GM21576 (cell line): ENCODE data around the gene TSHZ2.
"Not testable (repeated sequence)": the region's sequence is repeated elsewhere in the genome, so short reads cannot be mapped to it uniquely, and the experiment has no call there.

Experiments used
- ATAC-seq: cut with Tn5 transposase; IDR thresholded peaks from one replicate; pipeline ENCODE4 v1.9.1; 2021; ENCODE audit warnings: mild to moderate bottlenecking, moderate library complexity; ENCODE audit not compliant: unreplicated experiment

TSHZ2 gene

DNA sequence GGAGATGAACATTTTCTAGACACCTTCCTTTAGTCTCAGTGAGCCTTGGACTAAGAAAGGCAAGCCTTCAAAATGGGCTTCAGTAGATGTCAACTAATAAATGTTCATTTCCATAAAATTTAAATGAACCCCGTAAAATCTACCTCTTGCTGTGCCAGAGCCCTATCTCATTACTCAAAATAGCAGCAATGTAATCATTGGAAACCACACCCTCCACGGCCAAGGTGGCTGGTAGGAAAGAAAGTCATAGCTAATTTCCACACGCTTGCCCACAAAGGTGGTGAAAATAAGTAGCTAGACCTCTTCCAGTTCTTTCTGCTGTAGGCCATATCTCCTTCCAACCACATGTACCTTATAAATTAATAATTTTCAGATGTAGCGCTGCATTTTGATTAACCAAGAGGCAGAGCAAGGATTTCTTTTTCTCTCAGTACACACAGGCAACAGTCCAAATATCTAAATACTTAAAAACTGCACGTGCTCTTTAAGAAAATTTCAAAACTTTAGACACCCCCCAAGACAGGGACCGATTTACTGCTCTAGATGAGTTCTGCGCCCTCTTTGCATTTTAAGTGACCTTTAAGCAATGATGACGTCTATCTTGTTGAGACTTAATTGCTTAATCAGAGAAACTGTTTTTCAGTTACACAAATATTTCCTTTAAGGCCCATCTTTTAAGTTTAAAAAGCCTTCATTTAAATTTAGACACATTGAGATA, 330.7 kb downstream of the TSHZ2 start:
- ATAC-seq: no peak

- ATAC-seq: no peak
These were observed 331.2 kb downstream of the TSHZ2 start for GRCh38 chr20:53303413-53303760.

DNA sequence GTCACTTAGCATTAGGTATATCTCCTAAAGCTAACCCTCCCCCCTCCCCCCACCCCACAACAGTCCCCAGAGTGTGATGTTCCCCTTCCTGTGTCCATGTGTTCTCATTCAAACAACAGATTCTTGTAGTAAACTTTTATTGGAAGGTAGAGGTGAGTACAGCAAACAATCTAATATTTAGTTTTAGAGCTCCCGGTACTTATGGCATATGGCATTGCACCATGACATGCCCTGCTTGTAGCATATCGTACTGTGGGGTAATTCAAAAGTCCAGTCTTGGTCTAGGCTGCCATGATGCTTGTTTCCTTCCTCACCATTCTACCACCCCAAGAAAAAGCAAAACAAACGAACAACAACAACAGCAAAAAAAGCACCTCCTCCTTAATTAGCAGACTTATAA, 332.0 kb downstream of the TSHZ2 start:
- no peak for ATAC-seq

DNA sequence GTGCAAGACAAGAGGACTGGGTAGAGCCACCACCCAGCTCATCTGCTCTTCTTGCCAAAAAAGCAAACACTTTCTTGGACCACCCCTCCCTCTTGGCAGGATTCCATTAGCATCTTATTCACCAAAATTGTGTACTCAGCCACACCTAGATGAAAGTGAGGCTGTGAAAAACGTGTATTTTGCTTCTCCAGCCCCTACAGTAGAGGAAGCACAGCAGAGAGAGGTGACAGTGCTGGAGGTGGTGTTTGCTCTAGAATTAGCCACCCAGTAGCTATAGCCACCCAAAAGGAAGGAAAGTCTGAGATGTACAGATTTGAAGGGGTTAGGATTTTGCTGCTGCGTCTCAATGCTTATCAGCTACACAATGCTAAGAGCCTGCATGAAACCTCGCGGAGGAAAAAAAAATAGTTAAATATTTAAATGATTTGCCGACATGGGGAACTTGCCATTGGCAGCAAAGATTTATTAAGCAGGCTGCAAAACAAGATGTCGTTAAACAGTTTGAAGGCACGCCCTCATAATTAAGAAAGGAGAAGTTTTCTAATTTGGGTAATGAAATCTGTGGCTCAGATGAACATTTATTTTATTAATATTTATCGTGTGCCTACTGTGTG, 334.1 kb downstream of the TSHZ2 start:
- no peak for ATAC-seq

DNA sequence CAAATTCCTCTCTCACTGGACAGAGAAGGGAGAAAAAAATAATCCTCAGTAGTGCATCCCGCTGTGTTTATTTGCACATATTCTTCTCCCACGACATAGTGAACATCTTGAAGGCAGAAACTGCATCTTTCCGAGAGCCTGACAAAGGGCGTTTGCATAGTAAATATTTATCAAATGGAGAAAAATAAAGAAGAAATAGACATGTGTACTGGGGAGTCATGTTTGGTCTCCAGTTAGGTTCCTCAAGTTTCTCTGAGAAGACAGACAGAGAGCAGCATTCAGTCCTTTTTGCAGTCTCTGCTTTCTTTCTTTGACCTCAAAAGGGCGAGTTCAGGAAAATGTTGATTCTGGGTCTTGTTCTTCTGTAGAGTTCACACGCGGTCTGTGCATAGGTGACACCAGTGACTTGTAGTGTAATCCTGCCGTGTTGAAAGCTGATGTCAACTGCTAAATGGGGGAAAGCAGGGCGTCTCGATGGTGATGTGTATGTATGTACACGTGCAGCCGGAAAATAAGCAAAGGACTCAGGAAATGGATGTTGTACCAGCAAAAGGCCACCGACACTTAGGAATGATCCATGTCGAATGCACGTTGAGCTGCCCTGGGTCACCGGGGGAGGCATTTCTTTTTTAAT, 335.9 kb downstream of the TSHZ2 start:
- ATAC-seq: no peak

DNA sequence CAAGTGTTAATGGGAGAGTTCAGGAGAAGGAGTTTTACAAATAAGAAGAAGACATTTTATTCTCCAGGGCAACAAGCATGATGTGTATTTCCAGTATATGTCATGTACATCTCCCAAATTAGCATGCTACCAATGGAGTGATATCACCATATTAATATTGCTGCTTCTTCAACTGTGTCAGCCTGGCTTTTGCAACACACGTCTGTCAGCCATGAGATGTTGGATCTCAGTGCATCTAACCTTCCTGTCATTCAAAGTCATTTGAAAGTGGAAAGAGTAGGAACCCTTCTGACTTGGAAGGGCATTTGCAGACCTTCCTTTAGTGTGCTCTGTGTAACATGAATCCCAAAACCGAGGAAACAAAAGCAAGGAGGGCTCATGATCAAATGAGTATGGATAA, 337.4 kb downstream of the TSHZ2 start:
- no peak for ATAC-seq

- no peak for ATAC-seq
These were observed 340.8 kb downstream of the TSHZ2 start for GRCh38 chr20:53312957-53313356.

GRCh38 chr20:53316206-53316937, 344.2 kb downstream of the TSHZ2 start:
- ATAC-seq: no peak

DNA sequence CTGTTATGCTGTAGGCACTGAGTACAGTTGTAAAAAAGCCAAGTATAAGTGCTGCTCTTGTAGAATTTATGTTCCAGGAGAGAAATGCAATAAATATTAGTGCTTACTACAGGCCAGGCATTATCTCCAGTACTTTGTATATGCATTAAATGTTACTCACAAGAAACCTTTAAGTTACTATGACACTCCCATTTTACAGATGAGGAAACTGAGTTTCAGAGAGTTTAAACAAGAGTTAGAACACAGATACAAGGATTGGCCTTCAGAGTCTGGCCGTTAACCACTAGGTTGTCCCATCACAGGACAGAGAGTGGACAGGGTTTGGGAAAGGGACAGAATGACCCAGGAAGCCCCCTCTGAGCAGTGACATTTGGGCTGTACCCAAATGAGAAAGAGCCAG, 347.0 kb downstream of the TSHZ2 start:
- ATAC-seq: no peak

DNA sequence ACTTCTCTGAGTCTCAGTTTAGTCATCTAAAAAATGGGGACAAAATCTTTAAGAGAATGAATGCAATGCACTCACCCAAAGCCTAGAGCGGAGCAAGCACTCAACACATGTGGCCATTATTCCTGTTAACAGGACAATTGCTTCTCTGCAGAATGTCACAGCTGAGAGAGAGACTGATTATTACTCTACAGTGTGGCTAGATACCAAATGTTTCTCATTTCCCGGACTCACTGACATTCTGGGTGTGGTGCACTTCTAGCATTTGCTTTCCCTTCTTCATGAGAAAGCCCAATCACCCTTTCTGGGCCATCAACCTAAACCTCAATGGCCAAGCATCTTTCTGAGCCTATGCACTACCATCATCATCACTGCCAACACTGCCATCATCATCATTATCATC, 347.6 kb downstream of the TSHZ2 start:
- no peak for ATAC-seq

GRCh38 chr20:53320701-53321100, 348.5 kb downstream of the TSHZ2 start:
- no peak for ATAC-seq

GRCh38 chr20:53321596-53321995, 349.4 kb downstream of the TSHZ2 start:
- no peak for ATAC-seq

DNA sequence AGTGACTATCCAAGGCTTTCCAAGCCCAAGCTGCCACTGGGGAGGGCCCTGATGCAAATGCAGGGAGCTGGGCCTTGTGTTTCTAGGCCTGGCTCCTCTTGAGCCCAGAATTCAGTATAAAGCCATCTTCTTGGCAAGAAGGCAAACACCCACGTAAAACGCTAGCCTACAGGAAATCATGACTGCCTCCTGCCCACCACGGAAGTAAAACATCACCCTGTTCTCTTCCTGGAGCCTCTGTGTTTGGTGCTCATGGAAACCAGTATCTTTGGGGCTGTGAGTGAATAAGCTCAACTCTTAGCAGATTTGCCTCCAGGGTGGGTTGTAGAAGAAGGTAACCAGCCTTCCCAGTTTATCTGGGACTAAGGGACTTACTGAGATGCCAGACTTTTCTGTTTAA, 350.5 kb downstream of the TSHZ2 start:
- ATAC-seq: no peak

- not testable (repeated sequence) for ATAC-seq
These were observed 351.3 kb downstream of the TSHZ2 start for GRCh38 chr20:53323460-53323859.

- ATAC-seq: no peak
These were observed 352.7 kb downstream of the TSHZ2 start for GRCh38 chr20:53324816-53325215.

- no peak for ATAC-seq
These were observed 356.8 kb downstream of the TSHZ2 start for GRCh38 chr20:53328961-53329360.

DNA sequence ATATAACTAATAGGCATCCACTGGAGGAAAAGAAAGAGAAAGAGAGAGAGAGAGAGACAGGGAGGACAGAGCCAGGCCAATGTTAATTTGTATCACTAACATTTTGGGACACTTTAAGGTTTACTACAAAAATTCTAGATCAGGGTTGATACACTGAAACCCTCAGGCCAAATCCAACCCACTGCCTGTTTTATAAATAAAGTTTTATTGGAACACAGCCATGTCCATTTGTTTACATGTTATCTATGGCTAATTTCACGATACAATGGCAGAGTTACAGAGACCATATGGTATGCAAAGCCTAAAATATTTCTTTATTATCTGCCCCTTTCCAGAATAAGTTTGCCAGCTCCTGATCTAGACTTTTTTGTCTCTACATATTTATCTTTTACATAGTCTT, 357.6 kb downstream of the TSHZ2 start:
- no peak for ATAC-seq

DNA sequence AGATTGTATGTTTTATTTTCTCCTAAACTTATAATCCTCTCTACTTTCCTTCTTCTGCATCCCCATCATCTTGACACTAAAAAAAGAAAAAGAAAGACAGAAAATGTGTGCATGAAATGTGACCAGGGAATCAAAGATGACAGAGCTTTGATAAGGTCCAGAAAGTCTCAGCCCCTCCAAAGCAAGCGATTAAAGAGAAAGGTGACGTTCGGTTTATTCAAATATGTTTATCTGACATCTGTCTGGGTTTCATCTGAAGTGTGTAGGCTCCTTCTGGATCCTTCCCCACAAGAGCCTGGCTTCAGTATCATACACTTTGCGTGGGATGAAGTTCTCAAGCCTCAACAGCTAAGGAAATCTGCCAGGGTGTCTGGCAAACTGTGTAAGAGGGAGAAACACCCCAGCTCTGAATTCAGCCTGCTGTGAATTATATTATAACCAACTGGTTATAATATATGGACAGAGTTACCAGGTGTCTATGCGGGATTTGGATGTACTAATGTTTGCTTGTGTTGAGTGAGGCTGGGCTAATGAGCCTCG, 358.5 kb downstream of the TSHZ2 start:
- ATAC-seq: no peak

DNA sequence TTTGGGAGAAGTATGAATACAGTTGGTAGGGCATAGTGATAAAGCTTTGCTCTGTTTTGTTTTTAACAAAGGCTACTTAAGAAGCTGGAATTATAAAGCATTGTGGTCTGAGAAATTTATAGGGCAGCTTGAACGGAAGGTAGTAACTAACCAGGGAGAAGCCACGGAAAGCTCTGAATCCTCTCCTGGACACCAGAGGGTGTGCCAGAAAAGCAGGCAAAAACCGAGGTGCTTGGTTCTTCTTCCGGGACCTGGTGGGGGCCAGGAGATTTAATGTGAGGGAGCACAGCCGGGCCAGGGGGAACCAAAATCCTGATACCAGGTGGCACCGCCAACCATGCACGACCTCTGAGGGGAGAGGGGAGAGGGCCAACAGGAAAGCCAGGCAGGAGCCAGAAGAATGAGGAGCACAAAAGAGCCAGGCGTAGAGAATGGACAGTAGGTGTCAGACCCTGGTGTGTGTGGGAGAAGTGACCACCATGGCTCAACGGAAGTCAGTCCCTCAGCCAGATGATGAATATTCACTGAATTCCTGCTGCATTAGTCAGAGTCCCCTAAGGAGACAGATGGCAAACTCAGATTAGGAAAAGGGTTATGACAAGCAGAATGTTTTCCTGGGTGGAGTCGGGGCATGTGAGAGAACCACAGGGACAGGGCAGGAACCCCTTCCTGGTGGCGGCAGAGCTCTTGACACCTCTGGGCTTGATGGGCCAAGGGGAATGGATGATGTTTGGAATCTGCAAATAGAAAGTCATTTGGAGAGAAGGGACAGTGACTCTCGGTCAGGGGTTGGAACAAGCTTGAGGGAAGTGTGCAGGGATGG, 359.2 kb downstream of the TSHZ2 start:
- no peak for ATAC-seq

DNA sequence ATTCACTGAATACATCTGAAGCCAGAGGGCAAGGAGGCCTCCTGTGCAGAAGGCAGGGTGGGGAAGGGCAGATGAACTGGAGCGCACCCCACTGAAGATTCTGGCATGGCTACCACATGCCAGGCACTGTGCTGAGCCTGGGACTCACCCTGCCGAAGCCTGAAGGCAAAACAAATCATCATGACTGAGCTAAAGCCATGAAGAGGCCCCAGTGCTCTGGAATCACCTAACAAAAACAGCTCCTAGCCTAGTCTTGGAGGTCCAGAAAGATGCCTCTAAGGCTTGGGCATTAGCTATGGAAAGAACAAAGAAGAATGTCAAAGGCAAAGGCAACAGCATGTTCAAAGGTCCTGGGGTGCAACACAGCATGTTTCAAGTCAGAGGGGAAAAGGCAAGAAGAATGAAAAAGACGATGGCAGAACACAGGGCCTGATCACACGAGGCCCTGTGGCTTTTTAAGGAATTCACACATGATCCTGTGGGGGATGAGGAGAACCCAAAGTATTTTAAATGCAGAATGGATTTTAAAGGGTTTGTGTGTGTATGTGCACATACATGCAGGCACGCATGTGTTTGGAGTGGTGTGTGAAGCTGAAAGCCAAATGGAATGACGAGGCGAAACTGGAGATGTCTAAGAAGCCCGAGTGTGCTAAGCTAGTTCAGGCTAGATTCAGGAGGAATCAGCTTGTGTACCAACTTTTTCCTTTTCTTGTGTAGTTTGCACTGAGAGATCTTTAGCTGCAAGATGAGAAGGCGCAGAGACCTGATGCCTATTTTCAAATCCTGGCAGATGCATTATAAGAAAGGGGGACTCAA, 360.1 kb downstream of the TSHZ2 start:
- no peak for ATAC-seq
